GM19240 (cell line): Measurements from ENCODE around the gene CACHD1.

Experiments used
- DNase-seq: peaks from one replicate; pipeline ENCODE4 v3.0.0; 2011; ENCODE audit warnings: low spot score; ENCODE audit not compliant: insufficient read length

The CACHD1 gene

DNA sequence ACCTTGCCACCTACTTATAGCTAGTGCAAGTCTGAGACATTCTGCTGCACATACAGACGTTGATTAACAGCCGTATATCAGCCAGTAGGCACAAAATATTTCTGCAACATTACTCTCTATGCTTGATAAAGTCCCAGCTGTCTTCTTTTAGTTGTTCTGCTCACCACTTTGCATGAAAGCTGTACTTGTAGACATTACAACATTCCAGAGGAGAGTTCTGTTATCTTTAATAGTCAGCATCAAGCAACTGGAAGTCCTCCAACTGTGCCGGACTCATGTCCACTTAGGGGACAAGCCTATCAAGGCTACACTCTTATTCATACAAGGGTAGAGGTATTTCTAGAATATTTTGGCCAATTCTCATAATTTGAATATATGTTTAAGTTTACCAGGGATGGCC is 50.0 kb downstream of the CACHD1 start:
- DNase-seq, result no peak

DNA sequence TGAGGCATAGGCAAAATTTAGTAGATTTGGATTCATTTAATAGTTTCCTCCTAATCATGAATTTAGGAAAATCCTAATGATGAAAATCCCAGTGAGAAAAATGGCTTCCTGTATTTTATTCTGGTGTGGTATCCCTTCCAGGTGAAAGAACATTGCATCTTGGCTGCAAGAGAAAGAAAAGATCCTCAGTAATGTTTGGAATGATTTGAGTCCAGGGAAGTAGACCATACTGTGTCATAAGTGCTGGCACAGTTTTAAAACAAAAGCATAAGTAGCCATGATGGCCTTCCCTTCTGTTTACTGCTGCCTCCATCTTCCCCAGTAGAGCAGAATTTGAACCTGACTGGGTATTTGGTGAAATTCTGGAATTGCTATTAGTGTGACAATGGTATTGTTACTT is 52.8 kb downstream of the CACHD1 start:
- DNase-seq, result no peak

DNA sequence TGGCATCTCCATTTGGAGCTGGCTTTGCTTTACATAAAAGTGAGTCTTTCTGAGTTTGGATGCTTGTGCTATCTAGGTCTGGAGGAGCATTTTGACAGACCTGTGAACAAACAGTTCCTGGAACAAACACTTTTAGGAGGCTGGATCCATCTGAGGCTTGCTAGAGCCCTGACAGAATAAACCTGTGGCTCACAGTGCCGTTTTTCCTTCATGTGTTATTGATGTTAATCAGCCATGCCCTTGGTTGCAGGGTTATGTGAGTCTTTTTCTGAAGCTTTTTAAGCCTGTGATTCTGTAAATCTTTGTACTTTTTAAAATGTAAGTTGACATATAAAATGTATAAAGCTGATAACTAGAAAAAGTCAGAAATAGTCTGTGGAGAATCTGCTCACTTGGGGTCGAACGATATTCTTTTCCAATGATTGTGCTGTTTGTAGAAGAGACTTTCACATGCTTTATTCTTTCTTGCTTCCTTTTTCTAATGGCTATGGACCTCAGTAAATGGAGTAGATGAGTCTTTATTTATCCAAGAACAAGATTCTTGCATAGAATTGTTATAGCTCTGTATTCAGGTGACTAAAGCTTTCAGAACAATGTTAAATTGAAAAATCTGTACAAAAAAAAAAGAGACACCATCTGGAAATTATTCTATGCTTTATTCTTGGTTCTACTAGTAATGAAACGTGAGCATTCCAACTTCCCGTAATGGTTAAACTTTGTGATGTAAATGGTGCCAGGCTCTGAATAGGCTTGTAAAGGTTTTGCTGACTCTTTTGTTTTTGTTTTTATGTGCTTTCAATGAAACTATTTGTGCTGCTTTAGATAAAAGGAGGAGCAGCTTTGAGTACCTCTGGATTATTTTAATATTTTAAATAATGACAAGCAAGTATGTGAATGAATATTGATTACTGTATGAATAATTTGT is 53.7 kb downstream of the CACHD1 start:
- no peak for DNase-seq

- DNase-seq, result no peak
Observed at GRCh38 chr1:64524614-64525013, 54.7 kb downstream of the CACHD1 start.

DNA sequence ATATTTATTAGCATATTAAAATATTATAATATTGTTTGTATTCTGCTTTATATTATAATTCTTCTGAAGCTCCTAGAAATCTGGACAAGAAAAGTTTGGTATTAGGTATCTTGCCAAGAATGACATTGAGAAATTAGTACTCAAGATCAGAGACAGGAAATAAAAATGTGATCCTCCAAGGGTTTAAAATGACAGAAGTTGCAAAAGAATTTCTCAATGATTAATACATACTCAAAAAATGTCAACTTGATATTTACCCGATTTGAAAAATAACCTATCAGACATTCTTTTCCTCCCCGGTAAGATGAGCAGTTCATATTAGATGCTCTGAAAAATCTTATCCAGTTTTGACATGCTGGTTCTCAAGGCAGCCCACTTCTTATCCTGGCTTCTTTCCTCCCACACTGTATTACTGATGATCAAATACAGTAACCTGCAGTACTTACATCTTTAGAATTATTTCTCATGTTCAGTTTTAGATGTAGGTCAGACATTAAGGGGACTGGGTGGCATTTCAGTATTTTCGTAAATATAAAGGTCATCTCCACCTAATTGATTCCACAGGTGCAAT is 55.3 kb downstream of the CACHD1 start:
- no peak for DNase-seq

DNA sequence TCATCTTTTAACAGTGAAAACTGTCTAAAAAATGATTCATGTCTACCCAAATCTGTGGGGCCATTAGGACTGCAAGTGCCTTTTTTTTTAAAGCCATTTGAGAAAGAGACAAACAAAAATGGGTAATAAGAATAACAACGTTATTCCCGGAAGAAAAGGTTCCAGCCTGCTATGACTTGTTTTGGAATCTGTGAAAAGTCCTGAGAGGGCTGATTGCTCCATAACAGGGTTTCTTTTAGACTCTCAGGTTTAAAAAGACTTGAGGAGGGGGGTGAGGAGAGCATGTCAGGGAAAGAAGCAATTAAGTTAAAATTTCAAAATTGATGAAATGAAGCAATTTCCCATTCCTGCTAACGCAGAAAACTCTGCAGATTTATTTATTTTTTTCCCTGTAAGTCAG is 56.4 kb downstream of the CACHD1 start:
- no peak for DNase-seq

- no peak for DNase-seq
Observed at GRCh38 chr1:64527165-64527564, 57.2 kb downstream of the CACHD1 start.

- no peak for DNase-seq
Observed at GRCh38 chr1:64527786-64528185, 57.9 kb downstream of the CACHD1 start.

DNA sequence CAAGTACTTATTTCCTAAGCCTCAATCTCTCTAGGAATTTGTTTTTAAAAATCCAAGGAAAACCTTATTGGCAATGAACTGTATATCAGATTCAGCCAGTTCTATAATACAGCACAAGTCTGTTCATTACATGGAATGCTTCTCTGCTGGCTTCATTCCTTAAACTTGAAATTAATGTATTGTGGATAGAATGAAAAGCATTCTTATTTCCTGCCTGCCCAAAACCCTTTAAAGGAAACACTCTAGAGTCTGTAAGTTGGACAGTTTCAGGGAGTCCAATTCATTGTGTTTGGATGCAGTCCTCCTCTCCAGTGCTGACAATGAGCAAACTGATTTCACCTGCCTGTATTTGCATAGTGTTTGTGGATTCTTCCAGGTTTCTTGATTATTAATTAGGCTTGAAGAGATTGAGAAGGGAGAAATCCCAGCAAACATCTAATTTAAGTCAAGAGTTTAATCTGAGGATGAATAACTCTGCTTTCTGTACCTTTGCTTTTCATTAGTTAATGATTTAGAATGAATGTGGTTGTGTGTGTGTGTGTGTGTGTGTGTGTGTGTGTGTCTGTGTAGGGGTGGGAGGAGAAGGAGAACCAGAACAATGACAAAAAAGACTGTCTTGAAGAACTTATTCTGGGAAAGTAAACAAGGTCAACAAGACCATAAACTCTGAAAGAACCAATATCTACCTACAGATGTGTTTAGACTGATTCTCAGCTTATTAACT is 61.2 kb downstream of the CACHD1 start:
- no peak for DNase-seq

GRCh38 chr1:64532646-64533045 is 62.7 kb downstream of the CACHD1 start:
- no peak for DNase-seq

DNA sequence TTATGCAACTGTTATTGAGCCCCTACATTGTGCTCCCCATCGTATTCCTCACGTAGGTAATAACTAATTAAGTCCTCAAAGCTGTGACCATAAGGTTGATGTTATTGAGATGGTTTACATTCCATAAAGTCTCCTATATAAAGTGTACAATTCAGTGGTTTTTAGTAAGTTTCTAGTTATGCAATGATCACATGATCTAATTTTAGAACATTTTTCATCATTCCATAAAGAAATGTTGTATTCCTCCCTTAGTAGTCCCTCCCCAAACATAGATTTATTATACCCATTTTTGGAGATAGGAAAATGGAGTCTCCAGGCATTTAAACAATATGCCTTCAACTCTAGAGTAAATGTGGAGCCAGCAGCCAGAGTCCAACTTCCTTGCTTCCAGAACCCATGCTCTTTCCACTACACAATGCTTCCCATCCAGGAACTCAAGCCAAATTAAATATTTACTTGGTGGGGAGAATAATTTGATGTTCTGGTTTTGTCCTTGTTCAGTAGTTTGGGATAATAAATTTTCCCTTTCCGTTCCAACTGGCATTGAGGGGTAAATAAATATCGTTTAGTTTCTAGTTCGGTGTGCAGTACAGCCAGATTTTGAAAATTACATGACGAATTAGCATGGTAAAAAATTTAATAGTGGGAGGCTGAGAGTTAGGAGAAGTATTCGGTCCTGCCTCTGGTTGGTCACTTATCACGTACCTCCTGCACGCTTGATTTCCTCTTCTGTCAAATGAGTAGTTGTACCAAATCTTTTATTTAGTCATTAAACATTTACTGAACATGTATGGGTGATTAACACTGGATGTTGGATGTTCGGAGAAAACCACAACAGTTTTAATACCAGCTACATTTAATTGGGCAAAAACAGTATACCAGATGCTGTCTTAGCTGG is 66.3 kb downstream of the CACHD1 start:
- DNase-seq, result no peak

- DNase-seq, result no peak
Observed at GRCh38 chr1:64536836-64537490, 67.0 kb downstream of the CACHD1 start.

- DNase-seq, result no peak
Observed at GRCh38 chr1:64537942-64538341, 68.0 kb downstream of the CACHD1 start.

DNA sequence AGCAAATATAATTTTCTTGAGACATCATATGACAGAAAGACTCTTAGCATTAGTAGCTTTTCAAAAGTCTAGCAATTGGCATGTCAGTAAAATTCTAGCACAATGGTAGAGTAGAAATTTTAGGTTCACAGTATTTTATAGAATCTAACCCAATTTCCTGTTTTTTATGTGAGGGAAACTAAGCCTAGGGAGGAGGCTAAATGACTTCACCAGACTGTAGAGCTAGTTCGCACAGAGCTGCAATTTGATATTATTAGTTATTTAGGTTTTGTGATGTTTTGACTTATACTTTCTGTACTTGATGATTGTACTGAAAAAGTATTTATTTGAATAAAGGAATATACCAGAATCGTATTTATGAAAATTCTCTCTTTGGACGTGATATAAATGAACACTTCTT is 68.5 kb downstream of the CACHD1 start:
- DNase-seq, result no peak

- DNase-seq, result no peak
Observed at GRCh38 chr1:64539289-64539688, 69.4 kb downstream of the CACHD1 start.

- DNase-seq, result no peak
Observed at GRCh38 chr1:64539781-64540218, 69.9 kb downstream of the CACHD1 start.

DNA sequence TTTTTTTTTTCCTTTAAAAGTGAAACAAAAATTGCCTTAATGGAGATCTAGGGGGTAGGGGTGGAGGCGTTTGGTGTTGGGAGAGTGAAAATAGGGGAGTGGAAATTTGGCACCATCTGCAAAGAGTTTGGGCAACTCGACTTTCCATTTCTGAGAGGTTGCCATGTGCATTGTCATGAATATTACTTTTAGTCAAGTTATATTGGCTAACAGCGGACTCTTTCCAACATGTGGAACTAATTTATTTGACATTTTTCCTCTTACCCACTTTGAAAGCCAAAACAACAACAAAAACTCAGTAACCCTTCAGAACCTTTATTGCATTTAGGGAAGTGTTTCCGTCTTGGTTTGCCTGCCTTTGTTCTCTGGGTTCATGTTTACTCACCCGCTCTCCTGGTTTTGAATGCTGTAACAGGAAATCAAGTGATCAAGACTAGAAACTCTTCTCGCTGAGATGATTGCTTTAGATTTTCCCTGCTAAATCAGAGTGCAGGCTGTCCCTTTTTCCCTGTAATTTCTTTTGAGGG is 70.4 kb downstream of the CACHD1 start:
- DNase-seq, result no peak

GRCh38 chr1:64542118-64542517 is 72.2 kb downstream of the CACHD1 start:
- DNase-seq, result no peak

DNA sequence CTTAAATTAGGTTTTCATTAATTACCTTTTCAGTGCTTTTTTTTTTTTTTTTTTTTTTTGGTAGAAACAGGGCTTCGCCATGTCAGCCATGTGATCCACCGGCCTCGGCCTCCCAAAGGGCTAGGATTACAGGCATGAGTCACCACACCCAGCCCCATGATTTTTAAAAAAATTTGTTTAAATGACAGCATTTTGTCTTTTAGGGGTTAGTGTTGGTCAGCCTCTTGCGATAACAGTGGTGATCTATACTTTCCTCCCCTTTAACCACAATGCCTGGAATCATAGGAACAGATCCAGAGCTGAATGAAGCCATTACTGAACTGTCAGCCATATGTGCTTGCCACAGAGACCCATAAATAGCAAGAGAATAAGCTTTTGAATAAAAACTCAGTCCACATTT is 73.9 kb downstream of the CACHD1 start:
- no peak for DNase-seq

DNA sequence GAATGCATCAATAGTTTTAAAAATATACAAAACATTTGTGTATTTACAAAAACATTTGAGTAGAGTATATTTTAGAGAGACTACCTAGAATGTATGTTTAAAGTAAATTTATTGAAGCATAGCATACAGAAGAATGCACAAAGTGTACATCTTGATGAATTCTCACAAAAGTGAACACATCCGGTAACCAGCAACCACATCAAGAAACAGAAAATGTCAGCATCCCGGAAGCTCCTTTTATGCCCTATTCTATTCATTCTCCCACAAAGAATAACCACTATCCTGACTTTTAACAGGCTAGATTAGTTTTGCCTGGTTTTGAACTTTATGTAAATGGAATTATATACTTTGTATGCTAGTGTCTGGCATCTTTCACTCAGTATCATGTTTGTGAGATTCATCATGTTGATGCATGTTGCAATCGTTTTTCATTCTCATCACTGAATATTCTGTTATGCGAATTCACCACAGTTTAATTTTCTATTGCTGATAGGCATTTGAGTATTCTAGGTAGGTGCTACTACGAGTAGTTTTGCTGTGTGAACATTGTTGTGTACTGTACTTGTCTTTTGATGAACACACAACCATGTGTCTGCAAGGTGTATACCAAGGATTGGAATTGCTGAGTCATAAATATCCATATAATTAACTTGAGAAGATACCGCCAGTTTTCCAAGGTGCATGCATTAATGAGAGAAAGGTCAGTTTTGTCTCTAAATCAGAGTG is 75.4 kb downstream of the CACHD1 start:
- DNase-seq, result no peak
